GM19452 (cell line): ENCODE results near the gene PTPRC.

Experiments used
- ATAC-seq: cut with Tn5 transposase; IDR thresholded peaks from one replicate; pipeline ENCODE4 v1.9.1; 2021; ENCODE audit not compliant: unreplicated experiment

The PTPRC gene

GRCh38 chr1:198747127-198747526, 108.3 kb downstream of the PTPRC start:
- no peak for ATAC-seq

DNA sequence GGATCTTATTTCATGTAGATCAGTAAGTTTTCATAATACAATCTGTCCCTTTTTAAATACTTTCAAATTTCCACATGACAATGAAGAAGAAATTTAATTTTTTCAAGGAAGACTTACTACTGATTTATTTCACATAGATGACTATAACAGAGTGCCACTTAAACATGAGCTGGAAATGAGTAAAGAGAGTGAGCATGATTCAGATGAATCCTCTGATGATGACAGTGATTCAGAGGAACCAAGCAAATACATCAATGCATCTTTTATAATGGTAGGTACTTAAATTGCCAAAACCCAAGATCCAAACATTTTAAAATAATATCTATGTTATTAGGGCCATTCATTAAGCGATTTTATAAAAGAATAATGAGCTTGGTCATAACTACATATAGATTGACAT, 110.4 kb downstream of the PTPRC start:
- ATAC-seq: no peak

DNA sequence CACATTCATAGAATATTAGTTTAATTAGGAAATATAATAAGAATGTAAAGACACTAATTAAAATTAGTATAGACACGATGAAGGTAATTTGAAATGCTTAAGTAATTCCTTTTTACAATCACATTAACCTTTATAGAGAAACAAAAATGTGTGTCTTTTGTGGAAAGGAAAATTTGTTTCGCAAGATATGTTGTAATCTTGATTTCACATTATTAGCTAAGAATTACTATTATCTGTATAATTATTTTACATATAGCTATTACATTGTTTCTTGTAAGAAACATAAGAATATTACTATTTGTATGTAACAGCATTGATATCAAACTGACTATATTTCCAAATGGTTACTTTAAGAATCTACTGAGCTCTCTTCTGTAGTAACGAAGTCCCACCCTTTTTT, 111.2 kb downstream of the PTPRC start:
- ATAC-seq: no peak

DNA sequence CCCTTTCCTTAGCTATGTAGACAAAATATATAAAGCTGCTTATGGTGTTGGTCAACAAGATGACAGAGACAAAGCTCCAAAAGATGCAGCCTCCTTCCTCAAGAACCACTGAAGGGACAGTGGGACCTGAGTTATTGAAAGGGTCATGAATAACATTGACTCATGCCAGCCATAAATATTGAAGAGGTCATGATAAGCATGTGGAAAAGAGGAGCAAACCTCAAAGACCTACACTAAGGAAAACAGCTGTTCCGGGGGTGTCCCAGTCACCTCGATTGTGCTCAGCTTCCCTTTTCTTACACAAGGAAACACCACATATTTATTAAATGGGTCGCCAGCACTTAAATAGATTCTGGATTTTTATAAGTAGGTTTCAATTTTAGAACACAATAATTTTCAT, 112.9 kb downstream of the PTPRC start:
- no peak for ATAC-seq

DNA sequence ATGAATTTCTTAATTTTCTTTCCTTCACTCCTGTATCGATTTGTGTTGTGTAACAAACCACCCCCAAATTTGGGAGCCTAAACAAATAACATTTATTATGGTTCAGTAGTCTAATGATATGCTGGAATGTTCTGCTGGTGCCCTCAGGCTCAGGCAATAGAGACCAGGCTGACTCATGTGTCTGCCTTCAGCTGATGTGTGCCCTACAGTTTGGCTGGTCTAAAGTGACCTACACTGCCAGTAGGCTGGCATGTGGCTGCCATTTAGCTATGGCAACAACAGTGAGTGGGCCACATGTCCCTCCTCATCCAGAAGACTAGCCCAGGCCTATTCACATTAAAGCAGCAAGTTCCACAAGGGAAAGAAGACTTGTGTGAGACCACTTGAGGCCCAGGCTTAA, 115.8 kb downstream of the PTPRC start:
- ATAC-seq: no peak

GRCh38 chr1:198755715-198756114, 116.9 kb downstream of the PTPRC start:
- no peak for ATAC-seq

DNA sequence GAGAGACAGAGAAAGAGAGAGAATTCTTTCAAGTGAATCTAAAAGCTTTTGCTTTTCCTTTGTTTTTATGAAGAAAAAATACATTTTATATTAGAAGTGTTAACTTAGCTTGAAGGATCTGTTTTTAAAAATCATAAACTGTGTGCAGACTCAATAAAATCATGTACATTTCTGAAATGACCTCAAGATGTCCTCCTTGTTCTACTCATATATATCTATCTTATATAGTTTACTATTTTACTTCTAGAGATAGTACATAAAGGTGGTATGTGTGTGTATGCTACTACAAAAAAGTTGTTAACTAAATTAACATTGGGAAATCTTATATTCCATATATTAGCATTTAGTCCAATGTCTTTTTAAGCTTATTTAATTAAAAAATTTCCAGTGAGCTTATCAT, 117.6 kb downstream of the PTPRC start:
- no peak for ATAC-seq

- no peak for ATAC-seq
Measured at GRCh38 chr1:198761859-198762616, 123.2 kb downstream of the PTPRC start.

GRCh38 chr1:198763298-198763714, 124.5 kb downstream of the PTPRC start:
- no peak for ATAC-seq

DNA sequence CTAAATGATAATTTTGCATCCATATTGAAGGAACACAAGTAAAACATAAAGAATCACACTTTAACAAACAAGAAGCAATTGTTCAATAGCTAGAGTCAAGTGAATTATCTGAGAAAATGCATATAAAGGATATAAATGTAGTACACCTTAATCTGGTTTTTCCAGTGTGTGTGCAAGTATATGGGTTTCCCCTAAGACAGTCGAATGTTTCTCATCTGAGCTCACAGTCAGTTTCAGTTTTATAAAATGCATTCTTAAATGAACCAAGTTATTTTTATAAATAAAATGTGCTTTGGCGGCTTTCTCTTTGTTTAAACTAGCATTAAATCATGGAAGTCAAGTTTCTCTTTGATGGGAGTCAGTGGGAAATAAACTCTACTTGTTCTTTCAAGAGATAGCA, 125.9 kb downstream of the PTPRC start:
- ATAC-seq: no peak

GRCh38 chr1:198765416-198765815, 126.6 kb downstream of the PTPRC start:
- ATAC-seq: no peak

DNA sequence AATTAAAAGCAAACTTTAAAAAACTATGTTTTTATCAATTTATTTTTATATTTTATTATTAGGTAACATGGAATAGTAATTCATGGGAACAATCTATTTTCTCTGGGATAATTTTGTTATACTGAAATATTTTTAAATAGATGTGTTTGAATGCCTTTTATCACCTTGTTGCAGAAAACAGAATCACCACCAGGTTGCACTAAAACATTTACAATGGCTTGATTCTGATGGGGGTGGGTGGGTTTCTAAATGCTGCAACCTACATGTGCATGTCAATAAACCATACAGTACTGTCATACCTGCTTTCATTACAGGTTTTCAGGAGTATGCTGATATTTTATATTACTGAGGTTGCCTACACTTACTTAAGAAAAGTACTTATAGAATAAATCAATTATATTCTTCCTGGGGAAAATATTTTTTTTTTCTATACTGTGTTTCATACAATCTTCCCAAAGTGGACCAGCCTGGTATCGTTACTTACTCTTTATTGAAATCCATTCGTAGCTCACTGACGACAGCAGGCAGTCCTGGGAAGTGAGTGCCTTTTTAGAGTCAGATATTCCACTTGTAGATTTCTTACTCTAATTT, 132.8 kb downstream of the PTPRC start:
- ATAC-seq: no peak

DNA sequence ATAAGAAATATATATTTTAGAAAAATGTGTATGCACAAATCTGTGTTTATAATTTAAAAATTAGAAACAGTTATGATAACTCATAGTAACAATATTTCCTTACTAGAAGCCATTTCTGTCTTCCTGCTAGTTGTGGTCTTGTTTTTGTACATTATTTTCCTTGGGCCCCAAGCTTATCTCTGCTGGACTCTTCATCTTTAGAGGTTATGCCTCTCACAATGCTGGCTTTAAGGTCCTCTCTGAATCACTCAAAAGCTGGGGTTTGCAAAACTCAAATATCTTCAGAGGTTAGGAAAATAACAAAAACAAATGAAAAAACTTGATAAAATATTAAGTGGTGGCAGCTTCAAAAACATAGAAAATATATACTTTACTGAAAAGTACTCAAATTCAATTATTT, 133.8 kb downstream of the PTPRC start:
- no peak for ATAC-seq

- no peak for ATAC-seq
Measured at GRCh38 chr1:198773030-198773429, 134.2 kb downstream of the PTPRC start.

DNA sequence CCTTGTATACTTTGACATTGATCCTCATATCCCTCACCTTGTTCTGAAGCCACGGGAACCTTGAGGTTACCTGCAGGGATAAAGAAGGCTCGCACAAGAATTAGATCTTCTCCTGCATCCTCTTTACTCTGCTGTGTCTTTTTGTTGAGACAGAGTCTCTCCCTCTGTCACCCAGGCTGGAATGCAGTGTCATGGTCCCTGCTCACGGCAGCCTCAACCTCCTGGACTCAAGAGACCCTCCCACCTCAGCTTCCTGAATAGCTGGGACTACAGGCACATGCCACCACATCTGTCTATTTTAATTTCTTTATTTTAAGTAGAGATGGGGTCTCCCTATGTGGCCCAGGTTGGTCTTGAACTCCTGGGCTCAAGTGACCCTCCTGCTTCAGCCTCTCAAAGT, 134.7 kb downstream of the PTPRC start:
- ATAC-seq: no peak

GRCh38 chr1:198774421-198774820, 135.6 kb downstream of the PTPRC start:
- no peak for ATAC-seq

- ATAC-seq: no peak
Measured at GRCh38 chr1:198775606-198776005, 136.8 kb downstream of the PTPRC start.

- no peak for ATAC-seq
Measured at GRCh38 chr1:198776602-198777029, 137.8 kb downstream of the PTPRC start.

DNA sequence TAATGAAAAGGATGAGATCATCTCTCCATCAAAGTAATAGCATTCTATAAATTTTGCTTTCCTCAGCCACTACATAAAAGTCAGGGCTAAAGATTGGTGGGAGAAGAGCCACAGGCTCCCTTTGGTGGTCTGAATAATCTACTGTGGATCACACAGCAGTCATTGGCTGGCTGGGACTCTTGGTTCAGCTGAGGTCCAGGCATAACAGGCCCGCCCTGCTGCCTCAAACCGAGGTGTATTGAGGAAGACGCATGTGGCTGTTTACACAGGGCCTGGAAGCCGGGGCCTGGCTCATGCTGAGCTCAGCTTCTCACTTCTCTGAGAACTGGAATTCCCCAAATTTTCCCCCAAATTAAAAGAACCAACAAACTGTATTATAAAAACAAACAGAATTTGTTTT, 139.2 kb downstream of the PTPRC start:
- no peak for ATAC-seq

GRCh38 chr1:198780376-198780775, 141.5 kb downstream of the PTPRC start:
- no peak for ATAC-seq

DNA sequence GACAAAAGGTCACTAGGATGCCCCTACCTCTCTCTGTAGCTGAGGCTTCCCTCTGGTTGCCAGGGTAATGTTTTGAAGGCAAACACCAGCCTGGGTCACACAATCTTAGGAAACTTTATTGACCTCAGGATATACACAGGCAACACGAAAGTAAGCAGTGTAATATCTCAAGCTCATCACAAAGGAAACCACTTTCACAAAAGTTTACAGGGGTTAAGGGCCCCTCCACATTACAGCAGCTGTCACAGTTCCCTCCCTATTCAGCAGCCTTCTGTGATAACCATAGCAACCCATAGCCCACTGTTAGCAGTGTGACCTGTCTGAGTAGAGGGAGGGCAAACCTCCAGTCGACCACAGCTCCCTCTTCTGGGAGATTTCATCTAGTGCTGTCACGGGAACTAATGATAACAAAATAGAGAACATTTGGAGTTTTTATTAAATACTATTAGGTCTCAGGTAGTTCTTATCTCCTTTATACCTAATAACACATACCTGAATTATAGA, 149.8 kb downstream of the PTPRC start:
- ATAC-seq: peak; percentile 76

DNA sequence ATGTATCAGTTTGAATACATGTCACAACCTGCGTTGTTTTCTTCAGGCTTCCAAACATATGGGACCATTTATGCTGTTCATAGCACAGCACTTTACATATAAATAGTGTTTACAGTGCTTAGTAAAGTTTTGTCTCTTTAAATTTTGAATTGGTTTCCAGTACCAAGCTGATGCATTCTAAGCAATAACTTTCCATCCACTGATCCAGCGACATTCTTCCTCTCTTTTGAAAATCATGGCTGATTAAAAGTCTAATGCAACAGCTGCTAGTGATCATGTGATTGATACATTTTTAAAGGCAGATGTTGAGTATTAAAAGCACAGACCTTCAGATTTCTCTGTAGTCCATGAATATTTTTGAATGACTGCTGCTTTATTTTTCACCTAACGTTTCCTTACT, 154.9 kb downstream of the PTPRC start:
- no peak for ATAC-seq

DNA sequence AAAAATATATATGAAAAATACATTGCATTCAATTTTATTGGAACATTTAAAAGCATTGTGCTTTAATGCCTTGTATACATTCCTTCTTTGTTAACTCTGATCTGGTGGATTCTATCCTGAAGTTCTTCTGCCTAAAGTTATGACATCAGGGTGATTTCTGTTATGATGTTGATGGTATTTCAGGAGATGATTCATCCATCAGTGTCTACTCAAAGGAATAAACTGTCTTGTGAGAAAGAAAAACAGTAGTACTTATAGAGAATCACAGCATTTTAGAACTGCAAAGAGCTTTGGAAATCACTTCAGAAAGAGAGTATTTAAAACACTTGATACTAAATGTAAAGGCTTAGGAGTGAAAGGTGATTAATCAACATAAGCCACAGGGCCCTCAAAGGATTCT, 155.7 kb downstream of the PTPRC start:
- no peak for ATAC-seq
